DND-41 (cell line): ENCODE measurements around the gene KCNC4.

Source experiments
- EZH2 ChIP-seq: IDR thresholded peaks from 3 replicates; pipeline ENCODE4 v1.6.1; 2012; ENCODE audit warnings: borderline replicate concordance, low read depth, mild to moderate bottlenecking, moderate library complexity, low read length, inconsistent platforms; ENCODE audit not compliant: severe bottlenecking
- TF ChIP-seq, protein P1 (sequence below): IDR thresholded peaks from 2 replicates; pipeline ENCODE4 v1.5.1; 2012; ENCODE audit warnings: borderline replicate concordance, low read length, moderate library complexity, mild to moderate bottlenecking; ENCODE audit not compliant: poor library complexity, severe bottlenecking; ENCODE audit errors: extremely low read depth

DNA sequence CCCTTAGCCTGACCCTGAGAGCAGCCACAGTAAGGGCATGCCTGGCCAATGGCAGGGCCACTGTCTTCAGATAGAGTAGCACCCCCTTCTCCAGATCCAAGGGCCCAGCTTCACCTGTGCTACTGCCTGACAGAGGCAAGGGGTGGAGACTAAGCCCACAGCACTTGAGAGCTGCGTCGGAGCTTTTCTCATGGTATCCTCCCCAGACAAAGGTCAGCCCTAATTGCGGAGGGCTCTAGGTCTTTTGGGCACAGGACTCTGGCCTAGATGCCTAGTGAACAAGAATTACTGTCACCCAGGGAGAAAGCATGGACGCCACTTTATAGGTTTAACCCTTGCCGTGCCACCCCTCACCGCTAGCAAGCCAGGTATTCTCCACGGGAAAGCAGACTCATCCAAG, 15.1 kb downstream of the KCNC4 start:
- TF ChIP-seq EZH2: no peak
- TF ChIP-seq, protein P1, sequence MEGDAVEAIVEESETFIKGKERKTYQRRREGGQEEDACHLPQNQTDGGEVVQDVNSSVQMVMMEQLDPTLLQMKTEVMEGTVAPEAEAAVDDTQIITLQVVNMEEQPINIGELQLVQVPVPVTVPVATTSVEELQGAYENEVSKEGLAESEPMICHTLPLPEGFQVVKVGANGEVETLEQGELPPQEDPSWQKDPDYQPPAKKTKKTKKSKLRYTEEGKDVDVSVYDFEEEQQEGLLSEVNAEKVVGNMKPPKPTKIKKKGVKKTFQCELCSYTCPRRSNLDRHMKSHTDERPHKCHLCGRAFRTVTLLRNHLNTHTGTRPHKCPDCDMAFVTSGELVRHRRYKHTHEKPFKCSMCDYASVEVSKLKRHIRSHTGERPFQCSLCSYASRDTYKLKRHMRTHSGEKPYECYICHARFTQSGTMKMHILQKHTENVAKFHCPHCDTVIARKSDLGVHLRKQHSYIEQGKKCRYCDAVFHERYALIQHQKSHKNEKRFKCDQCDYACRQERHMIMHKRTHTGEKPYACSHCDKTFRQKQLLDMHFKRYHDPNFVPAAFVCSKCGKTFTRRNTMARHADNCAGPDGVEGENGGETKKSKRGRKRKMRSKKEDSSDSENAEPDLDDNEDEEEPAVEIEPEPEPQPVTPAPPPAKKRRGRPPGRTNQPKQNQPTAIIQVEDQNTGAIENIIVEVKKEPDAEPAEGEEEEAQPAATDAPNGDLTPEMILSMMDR: no peak
